GM18951 (cell line): Measurements from ENCODE around the gene NRXN2.

Experiments
- POLR2A ChIP-seq: IDR thresholded peaks from 4 replicates; pipeline ENCODE4 v1.6.1; 2011; ENCODE audit warnings: mild to moderate bottlenecking; ENCODE audit not compliant: insufficient read length, insufficient read depth; ENCODE audit errors: extremely low read depth
- in situ Hi-C: fragments of 300-500 bp; cut with MboI; formaldehyde crosslinking; loops from one replicate; pipeline ENCODE4 v1.12.0; 2022; ENCODE audit warnings: low sequenced_read_pairs, mixed read lengths, inconsistent platforms; ENCODE audit not compliant: unreplicated experiment

Gene NRXN2

DNA sequence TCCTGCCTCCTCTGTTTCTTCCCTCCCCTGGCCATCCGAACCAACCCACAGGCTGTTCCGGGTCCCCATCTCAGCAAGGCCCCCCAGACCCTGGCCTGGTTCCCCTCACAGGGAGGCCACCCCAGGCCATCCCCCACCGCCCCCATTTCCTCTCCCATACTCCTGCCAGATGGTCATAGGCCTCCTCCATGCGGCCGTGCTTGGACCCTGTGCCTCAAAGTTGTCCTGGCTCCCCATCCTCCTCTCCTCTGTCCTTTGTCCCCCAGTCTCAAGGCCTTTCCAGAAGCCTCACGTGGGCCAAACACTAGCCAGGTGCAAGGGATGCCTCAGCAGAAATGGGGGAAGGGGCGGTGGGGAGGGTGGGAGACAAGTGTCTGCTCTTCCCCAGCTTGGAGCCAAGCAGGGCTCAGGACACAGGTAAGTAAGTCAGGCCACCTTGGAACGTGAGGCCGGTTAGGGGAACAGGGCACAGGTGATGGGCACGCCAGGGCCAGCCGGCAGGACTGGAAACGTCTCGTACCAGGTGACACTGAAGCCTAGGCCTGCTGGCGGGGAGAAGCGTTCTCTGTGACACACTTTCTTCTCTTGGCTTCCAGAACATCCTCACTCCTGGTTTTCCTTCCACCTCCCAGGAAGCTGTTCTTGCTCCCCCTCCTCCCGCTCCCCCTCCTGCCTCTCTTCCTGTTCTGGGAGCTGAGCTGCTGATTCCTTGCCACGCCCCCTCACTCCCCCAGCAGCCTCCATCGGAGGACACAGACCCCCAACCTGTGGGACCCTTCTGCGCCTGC lies 163.5 kb downstream of the NRXN2 start:
- no peak for TF ChIP-seq POLR2A
- in situ Hi-C loops: no loop called here

DNA sequence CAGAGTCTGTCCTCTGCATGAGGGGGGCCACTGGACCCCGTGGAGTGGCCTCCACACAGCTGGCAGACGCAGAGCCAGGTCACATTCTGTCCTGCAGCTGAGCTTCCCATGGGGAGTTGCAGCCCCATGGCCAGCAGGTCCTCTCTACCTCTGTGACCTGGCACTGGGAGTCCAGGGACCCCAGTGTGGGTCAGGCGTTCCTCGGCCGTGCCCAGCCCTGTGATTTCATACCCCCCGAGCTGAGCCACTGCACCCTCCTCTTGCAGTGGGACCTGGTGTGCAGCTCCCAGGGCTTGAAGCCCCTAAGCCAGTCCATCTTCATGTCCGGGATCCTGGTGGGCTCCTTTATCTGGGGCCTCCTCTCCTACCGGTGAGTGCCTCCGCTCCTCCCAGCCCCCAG lies 164.1 kb downstream of the NRXN2 start:
- TF ChIP-seq POLR2A: no peak
- in situ Hi-C loops: no loop called here

DNA sequence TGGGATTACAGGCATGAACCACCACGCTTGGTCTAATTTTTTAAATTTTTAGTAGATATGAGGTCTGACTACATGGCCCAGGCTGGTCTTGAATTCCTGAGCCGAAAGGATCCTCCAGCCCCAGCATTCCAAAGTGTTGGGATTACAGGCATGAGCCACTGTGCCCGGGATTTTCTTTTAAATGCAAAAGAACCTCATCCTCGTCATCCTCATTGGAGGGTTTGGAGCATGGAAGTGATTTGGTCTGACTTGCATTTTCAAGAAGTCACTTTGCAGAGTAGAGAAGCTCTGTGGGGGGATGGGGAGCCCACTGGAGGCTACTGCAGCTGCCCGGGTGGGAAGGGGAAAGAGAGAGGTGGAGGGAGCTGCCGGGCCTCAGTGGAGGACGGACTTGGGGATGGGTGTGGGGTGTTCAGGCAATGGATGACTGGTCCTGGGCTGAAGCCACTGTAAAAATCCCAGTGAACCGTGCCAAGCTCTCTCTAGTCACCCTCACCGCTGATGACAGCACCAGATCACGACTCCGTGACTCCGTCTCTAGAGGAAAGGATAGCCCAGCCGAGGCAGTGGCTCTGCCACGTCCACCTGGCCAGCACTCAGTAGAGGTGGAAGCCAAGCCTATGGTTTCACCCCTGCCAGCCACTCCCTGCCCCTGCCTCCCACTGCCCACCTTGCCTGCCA lies 164.8 kb downstream of the NRXN2 start:
- TF ChIP-seq POLR2A: no peak
- in situ Hi-C loops: no loop called here

DNA sequence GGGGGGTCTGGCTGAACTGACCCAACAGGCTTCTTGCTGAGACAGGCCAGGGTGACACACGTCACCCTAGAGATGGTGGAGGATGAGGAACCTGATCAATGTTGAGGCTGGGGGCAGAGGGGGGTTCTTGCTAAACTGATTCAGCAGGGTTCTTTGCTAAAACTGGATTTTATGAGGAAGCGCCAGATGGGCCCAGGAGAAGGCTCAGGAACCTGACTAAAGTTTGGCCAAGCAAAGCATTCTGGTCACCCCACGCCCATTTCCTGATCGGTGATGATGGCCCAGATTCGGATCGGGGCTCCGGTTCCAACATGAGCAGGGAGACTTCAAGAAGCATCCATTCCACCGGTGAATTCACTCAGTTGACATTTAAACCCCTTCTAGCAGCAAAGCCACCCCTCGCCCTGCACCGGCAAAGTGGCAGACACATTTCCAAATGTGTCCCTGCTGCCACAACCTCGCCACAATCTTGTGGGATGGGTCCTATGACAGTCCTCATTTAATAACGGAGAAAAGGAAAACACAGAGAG lies 166.2 kb downstream of the NRXN2 start:
- TF ChIP-seq POLR2A: no peak
- in situ Hi-C loops: no loop called here
